A549 (cell line): Measurements from ENCODE around the gene PAPLN. TPM values are rescaled to one million over a fixed set of nuclear protein-coding genes. Genes with fewer than 3 reads are reported as not detected.

Experiments
- ATAC-seq, 2 experiments: fragments of 200-7000 bp in 1 of 2; fragments of >200 bp in 1 of 2; cut with Nextera tagmentation in 1 of 2; cut with Tn5 transposase in 1 of 2; 3 replicates each; pipeline versions ENCODE4 v1.8.0 to v1.9.1; 2018 to 2020; ENCODE audit warnings: mild to moderate bottlenecking in 1 of 2, moderate library complexity in 1 of 2
- CTCF ChIA-PET: fragments of 300-600 bp; sonication (Branson Sonifier 250); formaldehyde crosslinking; extraction: SDS; loops from one replicate; lab custom pipeline; 2021; ENCODE audit warnings: antibody characterized with exemption, inconsistent platforms; lab: Yijun Ruan, JAX
- POLR2A ChIA-PET: fragments of 350-600 bp; formaldehyde crosslinking; extraction: SDS; loops from one replicate; lab custom pipeline; 2021; ENCODE audit warnings: antibody characterized with exemption, inconsistent platforms; lab: Yijun Ruan, JAX
- DNase-seq, 2 experiments: peaks; one replicate each; pipeline versions ENCODE4 v3.0.0 to v3.0.0-alpha.2; 2011 to 2016; ENCODE audit warnings: low read depth in 1 of 2, low spot score in 1 of 2
- FAIRE-seq: peaks from 2 replicates; lab custom pipeline; 2011; peaks lifted over from hg19 to GRCh38; lab: Jason Lieb, UNC
- H3K27ac ChIP-seq, 2 experiments: fragments of >200 bp; sonication (Bioruptor Twin); formaldehyde crosslinking; 3 replicates each; pipeline ENCODE4 v1.5.1; 2016 to 2017
- H3K4me1 ChIP-seq: fragments of >200 bp; sonication (Bioruptor Twin); formaldehyde crosslinking; 3 replicates; pipeline ENCODE4 v1.6.1; 2016
- H3K4me2 ChIP-seq: fragments of >200 bp; sonication (Bioruptor Twin); formaldehyde crosslinking; 3 replicates; pipeline ENCODE4 v1.6.1; 2016
- H3K4me3 ChIP-seq: fragments of >200 bp; sonication (Bioruptor Twin); formaldehyde crosslinking; 3 replicates; pipeline ENCODE4 v1.5.1; 2016
- H3K9me3 ChIP-seq: fragments of >200 bp; sonication (Bioruptor Twin); formaldehyde crosslinking; 3 replicates; pipeline ENCODE4 v1.6.1; 2016
- CBX2 ChIP-seq: fragments of 200-600 bp; sonication (generic); IDR thresholded peaks from 2 replicates; pipeline ENCODE4 v1.6.1; 2016; ENCODE audit warnings: low read depth, mild to moderate bottlenecking, borderline replicate concordance
- CEBPB ChIP-seq, 2 experiments: fragments of >200 bp in 1 of 2; sonication (Bioruptor Twin) in 1 of 2; formaldehyde crosslinking in 1 of 2; IDR thresholded peaks; 2 replicates each; pipeline ENCODE4 v1.6.1; 2012 to 2016
- CHD2 ChIP-seq: fragments of 150-350 bp; IDR thresholded peaks from 2 replicates; pipeline ENCODE4 v1.6.1; 2014; ENCODE audit warnings: low read length; ENCODE audit not compliant: partially characterized antibody
- EHMT2 ChIP-seq: fragments of 200-600 bp; sonication (generic); IDR thresholded peaks from 2 replicates; pipeline ENCODE4 v1.6.1; 2016; ENCODE audit warnings: antibody characterized with exemption, low read depth, mild to moderate bottlenecking, moderate library complexity
- FOSB ChIP-seq: fragments of 250-450 bp; sonication (Bioruptor Pico); IDR thresholded peaks from 2 replicates; pipeline ENCODE4 v1.5.0; 2020; ENCODE audit warnings: mild to moderate bottlenecking, moderate library complexity
- FOXS1 ChIP-seq: fragments of 250-450 bp; sonication (Bioruptor Pico); IDR thresholded peaks from 2 replicates; pipeline ENCODE4 v1.5.0; 2020; ENCODE audit warnings: mild to moderate bottlenecking, moderate library complexity
- HDAC2 ChIP-seq: fragments of 200-600 bp; sonication (generic); IDR thresholded peaks from 2 replicates; pipeline ENCODE4 v1.6.1; 2016
- HOXB13 ChIP-seq: fragments of 250-450 bp; sonication (Bioruptor Pico); IDR thresholded peaks from 2 replicates; pipeline ENCODE4 v1.5.0; 2020; ENCODE audit warnings: low read depth, mild to moderate bottlenecking, moderate library complexity
- HOXB5 ChIP-seq: fragments of 250-450 bp; sonication (Bioruptor Pico); IDR thresholded peaks from 2 replicates; pipeline ENCODE4 v1.5.0; 2020; ENCODE audit warnings: mild to moderate bottlenecking, moderate library complexity
- JUN ChIP-seq, 2 experiments: fragments of >200 bp; sonication (Bioruptor Twin); formaldehyde crosslinking; IDR thresholded peaks; 2 replicates in 1 of 2; 3 replicates in 1 of 2; pipeline ENCODE4 v1.6.1; 2016 to 2017
- JUNB ChIP-seq: fragments of >200 bp; sonication (Bioruptor Twin); formaldehyde crosslinking; IDR thresholded peaks from 2 replicates; pipeline ENCODE4 v1.6.1; 2016
- KDM1A ChIP-seq: fragments of 200-600 bp; sonication (generic); IDR thresholded peaks from 2 replicates; pipeline ENCODE4 v1.6.1; 2016; ENCODE audit warnings: low read depth, mild to moderate bottlenecking
- KDM5A ChIP-seq: fragments of 200-600 bp; sonication (generic); IDR thresholded peaks from 2 replicates; pipeline ENCODE4 v1.6.1; 2016; ENCODE audit warnings: antibody characterized with exemption, mild to moderate bottlenecking
- NFE2L2 ChIP-seq: fragments of 150-350 bp; conservative IDR thresholded peaks from 2 replicates; pipeline ENCODE4 v1.6.1; 2014; ENCODE audit warnings: low read length
- NPAS2 ChIP-seq: fragments of 250-450 bp; sonication (Bioruptor Pico); IDR thresholded peaks from 2 replicates; pipeline ENCODE4 v1.8.0; 2022; ENCODE audit warnings: mild to moderate bottlenecking, moderate library complexity, borderline replicate concordance
- POLR2AphosphoS2 ChIP-seq: conservative IDR thresholded peaks from 2 replicates; pipeline ENCODE4 v1.6.1; 2012; ENCODE audit warnings: low read length, improper control_type of control experiment, inconsistent platforms
- RARB ChIP-seq: fragments of 250-450 bp; sonication (Bioruptor Pico); IDR thresholded peaks from 2 replicates; pipeline ENCODE4 v1.8.0; 2021; ENCODE audit warnings: mild to moderate bottlenecking, moderate library complexity
- RCOR1 ChIP-seq: fragments of 150-350 bp; IDR thresholded peaks from 2 replicates; pipeline ENCODE4 v1.6.1; 2014; ENCODE audit warnings: antibody characterized with exemption, low read length, low read depth
- RFX5 ChIP-seq: fragments of 450-650 bp; IDR thresholded peaks from 2 replicates; pipeline ENCODE4 v1.7.1; 2014; ENCODE audit warnings: antibody characterized with exemption, mild to moderate bottlenecking, moderate library complexity
- RNF2 ChIP-seq: fragments of 200-600 bp; sonication (generic); IDR thresholded peaks from 2 replicates; pipeline ENCODE4 v1.6.1; 2016; ENCODE audit warnings: low read depth, mild to moderate bottlenecking, antibody characterized with exemption, moderate library complexity, borderline replicate concordance
- SMC3 ChIP-seq: fragments of >200 bp; sonication (Bioruptor Twin); formaldehyde crosslinking; IDR thresholded peaks from 3 replicates; pipeline ENCODE4 v1.6.1; 2018; ENCODE audit warnings: inconsistent platforms
- SREBF2 ChIP-seq: fragments of 450-650 bp; IDR thresholded peaks from 2 replicates; pipeline ENCODE4 v1.6.1; 2014; ENCODE audit warnings: mild to moderate bottlenecking, moderate library complexity
- TFCP2L1 ChIP-seq: fragments of 250-450 bp; sonication (Bioruptor Pico); IDR thresholded peaks from 2 replicates; pipeline ENCODE4 v1.5.0; 2021; ENCODE audit warnings: mild to moderate bottlenecking
- ZC3H11A ChIP-seq: fragments of 450-650 bp; IDR thresholded peaks from 2 replicates; pipeline ENCODE4 v1.6.1; 2014; ENCODE audit warnings: antibody characterized with exemption, mild to moderate bottlenecking
- WGBS: methylation state at CpG from one replicate; pipeline ENCODE4 v1.1.6; 2017; ENCODE audit errors: missing lambda C conversion rate; 5-methylcytosine and 5-hydroxymethylcytosine counted together
- polyA plus RNA-seq, 4 experiments: library from polyadenylated mRNA; depleted of rRNA in 3 of 4; stranded (reverse); fragments of >200 nt; fragmentation: RNase III in 1 of 4; extraction: RNeasy Plus Mini Kit Qiagen cat#74134 plus additional on column Dnase treatment in 1 of 4; gene quantifications; 2 replicates in 3 of 4; 3 replicates in 1 of 4; pipeline ENCODE4 v1.2.3, GENCODE V29; 2011 to 2017
- TF ChIP-seq, protein P1 (sequence below): fragments of 250-450 bp; sonication (Bioruptor Pico); IDR thresholded peaks from 2 replicates; pipeline ENCODE4 v1.5.0; 2021; ENCODE audit warnings: mild to moderate bottlenecking, moderate library complexity, borderline replicate concordance
- TF ChIP-seq, protein P2 (sequence below): fragments of 250-450 bp; sonication (Bioruptor Pico); IDR thresholded peaks from 2 replicates; pipeline ENCODE4 v1.5.0; 2020; ENCODE audit warnings: low read depth, mild to moderate bottlenecking, moderate library complexity
- TF ChIP-seq, protein P3 (sequence below): fragments of >200 bp; sonication (Bioruptor Twin); formaldehyde crosslinking; IDR thresholded peaks from 3 replicates; pipeline ENCODE4 v1.6.1; 2016

PAPLN gene
- polyA plus RNA-seq, 2 of the 4 experiments (the other 2 are of a cell fraction), result 4.3 to 5.0 TPM

DNA sequence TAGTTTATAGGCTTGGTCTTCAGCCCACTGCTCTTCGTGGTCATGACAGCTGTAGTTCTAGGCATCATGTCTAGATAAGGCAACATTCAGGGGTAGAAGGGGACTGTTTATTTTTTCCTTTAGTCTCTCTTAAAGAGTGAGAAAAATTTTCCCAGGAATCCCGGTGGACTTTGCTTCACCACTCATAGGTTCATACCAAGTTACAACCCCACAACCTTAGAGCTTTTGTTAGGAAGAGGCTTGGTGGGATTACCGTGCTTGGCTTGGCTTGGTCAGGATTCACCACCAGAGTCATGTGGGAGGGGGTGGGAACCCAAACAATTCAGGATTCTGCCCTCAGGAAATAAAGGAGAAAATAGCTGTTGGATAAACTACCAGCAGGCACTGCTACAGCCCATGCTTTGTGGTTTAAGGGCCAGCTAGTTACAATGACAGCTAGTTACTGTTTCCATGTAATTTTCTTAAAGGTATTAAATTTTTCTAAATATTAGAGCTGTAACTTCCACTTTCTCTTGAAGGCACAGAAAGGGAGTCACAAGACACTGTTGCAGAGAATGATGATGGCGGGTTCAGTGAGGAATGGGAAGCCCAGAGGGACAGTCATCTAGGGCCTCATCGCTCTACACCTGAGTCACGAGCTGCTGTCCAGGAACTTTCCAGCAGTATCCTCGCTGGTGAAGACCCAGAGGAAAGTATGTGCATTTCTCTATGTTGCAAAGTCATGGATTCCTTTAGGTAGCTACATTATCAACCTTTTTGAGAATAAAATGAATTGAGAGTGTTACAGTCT lies 25.9 kb upstream of the PAPLN start:
- CTCF ChIA-PET, result interaction anchor here (0.8 to 1.1 kb wide), 3 partner anchors 16 to 54 kb away, joined by 3 to 4 read pairs (median 3); no protein-coding TSS in a partner anchor

DNA sequence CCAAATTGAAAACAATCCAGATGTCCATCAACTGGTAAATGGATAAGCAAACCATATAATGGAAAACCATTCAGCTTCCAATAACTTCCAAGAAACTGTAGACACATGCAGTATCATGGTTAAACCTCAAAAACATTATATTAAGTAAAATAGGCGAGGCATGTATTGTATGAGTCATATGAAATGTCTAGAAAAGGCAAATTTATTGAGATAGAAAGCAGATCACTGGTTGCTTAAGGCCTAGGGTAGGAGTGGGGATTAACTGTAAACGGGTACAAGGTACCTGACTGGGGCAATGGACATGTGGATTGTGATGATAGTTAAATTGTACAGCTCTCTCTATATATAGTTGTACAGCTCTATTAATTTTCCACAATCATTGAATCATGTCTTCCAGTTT lies 21.3 kb upstream of the PAPLN start:
- H3K4me2 ChIP-seq, result no peak overlapping the region
- TF ChIP-seq HOXB13 (no peak), CHD2 (no peak), KDM1A (no peak), SREBF2 (no peak), SMC3 (no peak), RNF2 (no peak), HDAC2 (no peak), JUN (IDR thresholded peaks at IDR 0.05) (no peak), FOXS1 (CRISPR knock-in tag) (no peak), JUNB (no peak), CBX2 (no peak), POLR2AphosphoS2 (no peak), RARB (CRISPR knock-in tag) (no peak)
- TF ChIP-seq, protein P1, sequence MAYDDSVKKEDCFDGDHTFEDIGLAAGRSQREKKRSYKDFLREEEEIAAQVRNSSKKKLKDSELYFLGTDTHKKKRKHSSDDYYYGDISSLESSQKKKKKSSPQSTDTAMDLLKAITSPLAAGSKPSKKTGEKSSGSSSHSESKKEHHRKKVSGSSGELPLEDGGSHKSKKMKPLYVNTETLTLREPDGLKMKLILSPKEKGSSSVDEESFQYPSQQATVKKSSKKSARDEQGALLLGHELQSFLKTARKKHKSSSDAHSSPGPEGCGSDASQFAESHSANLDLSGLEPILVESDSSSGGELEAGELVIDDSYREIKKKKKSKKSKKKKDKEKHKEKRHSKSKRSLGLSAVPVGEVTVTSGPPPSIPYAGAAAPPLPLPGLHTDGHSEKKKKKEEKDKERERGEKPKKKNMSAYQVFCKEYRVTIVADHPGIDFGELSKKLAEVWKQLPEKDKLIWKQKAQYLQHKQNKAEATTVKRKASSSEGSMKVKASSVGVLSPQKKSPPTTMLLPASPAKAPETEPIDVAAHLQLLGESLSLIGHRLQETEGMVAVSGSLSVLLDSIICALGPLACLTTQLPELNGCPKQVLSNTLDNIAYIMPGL (CRISPR knock-in tag), result no peak
- TF ChIP-seq, protein P2, sequence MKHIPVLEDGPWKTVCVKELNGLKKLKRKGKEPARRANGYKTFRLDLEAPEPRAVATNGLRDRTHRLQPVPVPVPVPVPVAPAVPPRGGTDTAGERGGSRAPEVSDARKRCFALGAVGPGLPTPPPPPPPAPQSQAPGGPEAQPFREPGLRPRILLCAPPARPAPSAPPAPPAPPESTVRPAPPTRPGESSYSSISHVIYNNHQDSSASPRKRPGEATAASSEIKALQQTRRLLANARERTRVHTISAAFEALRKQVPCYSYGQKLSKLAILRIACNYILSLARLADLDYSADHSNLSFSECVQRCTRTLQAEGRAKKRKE, result no peak
- TF ChIP-seq, protein P3, sequence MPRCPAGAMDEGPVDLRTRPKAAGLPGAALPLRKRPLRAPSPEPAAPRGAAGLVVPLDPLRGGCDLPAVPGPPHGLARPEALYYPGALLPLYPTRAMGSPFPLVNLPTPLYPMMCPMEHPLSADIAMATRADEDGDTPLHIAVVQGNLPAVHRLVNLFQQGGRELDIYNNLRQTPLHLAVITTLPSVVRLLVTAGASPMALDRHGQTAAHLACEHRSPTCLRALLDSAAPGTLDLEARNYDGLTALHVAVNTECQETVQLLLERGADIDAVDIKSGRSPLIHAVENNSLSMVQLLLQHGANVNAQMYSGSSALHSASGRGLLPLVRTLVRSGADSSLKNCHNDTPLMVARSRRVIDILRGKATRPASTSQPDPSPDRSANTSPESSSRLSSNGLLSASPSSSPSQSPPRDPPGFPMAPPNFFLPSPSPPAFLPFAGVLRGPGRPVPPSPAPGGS, result no peak
- FAIRE-seq, result no peak
- H3K9me3 ChIP-seq, result no peaks in the 10 kb centered on the region
- POLR2A ChIA-PET, result no interaction called here
- no peak for DNase-seq
- 86% methylated on average over 2 of the region's 2 CpGs for WGBS
- H3K4me3 ChIP-seq, result no peak overlapping the region
- no peak for ATAC-seq
- CTCF ChIA-PET, result interaction anchor here (0.8 to 1.1 kb wide), 2 partner anchors 13 to 43 kb away, joined by 3 read pairs; no protein-coding TSS in a partner anchor
- no peak overlapping the region for H3K27ac ChIP-seq
- peaks cover 4% of the 10 kb centered on the region; the same call in 2 of the 3 replicates for H3K4me1 ChIP-seq

More for the DNA sequence above, 25.9 kb upstream of the PAPLN start:
- Histone ChIP-seq H3K4me1 (peaks cover 10% of the 10 kb centered on the region), H3K4me3 (no peak overlapping the region), H3K27ac (no peak overlapping the region), H3K4me2 (no peak overlapping the region), H3K9me3 (no peaks in the 10 kb centered on the region)
- 91% methylated on average over 7 of the region's 7 CpGs for WGBS
- FAIRE-seq (no peak), ATAC-seq (no peak; a peak in 1 of 6 replicates)
- TF ChIP-seq RFX5 (no peak), POLR2AphosphoS2 (no peak), EHMT2 (no peak), NFE2L2 (no peak)
- TF ChIP-seq, all 56 proteins: peak for 0
- POLR2A ChIA-PET, result no interaction called here
- no peak for DNase-seq

DNA sequence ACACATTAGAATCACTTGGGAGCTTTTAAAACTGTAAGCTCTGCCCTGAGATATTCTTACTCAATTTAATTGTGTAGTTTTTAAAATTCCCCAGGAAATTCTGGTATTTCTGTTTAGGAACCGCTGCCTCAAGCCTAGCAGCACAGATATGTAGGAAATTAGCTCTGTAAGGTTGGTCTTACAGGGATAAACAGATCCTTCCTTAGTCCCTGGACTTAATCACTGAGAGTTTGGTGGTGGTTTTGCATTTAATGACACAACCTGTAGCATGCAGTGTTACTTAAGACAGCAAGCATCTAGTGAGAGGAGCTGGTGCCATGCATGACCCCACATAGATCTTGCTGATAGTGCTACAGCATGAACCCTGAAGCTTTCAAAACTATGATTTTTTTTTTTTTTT lies 19.9 kb upstream of the PAPLN start:
- DNase-seq (no peak), ATAC-seq (no peak), FAIRE-seq (no peak)
- no peak overlapping the region for H3K4me3 ChIP-seq
- no peak overlapping the region for H3K4me2 ChIP-seq
- H3K27ac ChIP-seq, result no peak overlapping the region
- CTCF ChIA-PET, result interaction anchor here (0.8 to 1.7 kb wide), 4 partner anchors 11 to 254 kb away, joined by 3 to 5 read pairs (median 4); no protein-coding TSS in a partner anchor
- H3K4me1 ChIP-seq, result peaks cover 4% of the 10 kb centered on the region; the same call in 2 of the 3 replicates
- H3K9me3 ChIP-seq, result no peaks in the 10 kb centered on the region
- 100% methylated on average over 1 of the region's 1 CpG for WGBS
- POLR2A ChIA-PET, result no interaction called here
- TF ChIP-seq FOSB, result no peak
- no peak for TF ChIP-seq RCOR1
- TF ChIP-seq JUN (IDR thresholded peaks at IDR 0.05), result no peak
- no peak for TF ChIP-seq KDM5A
- TF ChIP-seq TFCP2L1 (CRISPR knock-in tag), result no peak
- TF ChIP-seq SREBF2, result no peak
- TF ChIP-seq, protein P2, result no peak
- TF ChIP-seq, protein P1 (CRISPR knock-in tag), result no peak
- no peak for TF ChIP-seq CBX2
- TF ChIP-seq CEBPB (IDR thresholded peaks at IDR 0.05), result no peak
- no peak for TF ChIP-seq ZC3H11A
- no peak for TF ChIP-seq HOXB5 (CRISPR knock-in tag)
- no peak for TF ChIP-seq POLR2AphosphoS2
- no peak for TF ChIP-seq NPAS2 (CRISPR knock-in tag)
